HCT116 (cell line): ENCODE measurements around the gene KLK15. TPM values are rescaled to one million over a fixed set of nuclear protein-coding genes. Genes with fewer than 3 reads are reported as not detected.

ENCODE experiments used
- ATAC-seq: fragments of 200-7000 bp; cut with Tn5 transposase; 2 replicates; pipeline ENCODE4 v1.9.1; 2020; ENCODE audit warnings: mild to moderate bottlenecking, moderate library complexity
- BruUV-seq: library from RNA; stranded (reverse); fragments of 400-500 nt; replicated peaks from 2 replicates; lab custom pipeline; 2021; lab: Mats Ljungman, UMichigan
- CTCF ChIA-PET: fragments of 300-600 bp; sonication (Branson Sonifier 250); formaldehyde crosslinking; loops from one replicate; lab custom pipeline; 2021; ENCODE audit warnings: antibody characterized with exemption; lab: Charles Lee
- POLR2A ChIA-PET: fragments of 300-600, 350-600 bp; sonication (Branson Sonifier 250); formaldehyde crosslinking; loops from one replicate; lab custom pipeline; 2021; ENCODE audit warnings: antibody characterized with exemption; lab: Charles Lee
- RAD21 ChIA-PET, 2 experiments: fragments of 300-600 bp; sonication (Branson Sonifier 250); formaldehyde crosslinking; loops; one replicate each; lab custom pipeline; 2023; ENCODE audit warnings: low total read pairs in 2 of 2; ENCODE audit not compliant: uncharacterized antibody in 2 of 2, unreplicated experiment in 2 of 2, low non-redundant PET in 1 of 2; lab: Charles Lee
- DNase-seq: peaks from one replicate; pipeline ENCODE4 v3.0.0-alpha.2; 2010; ENCODE audit warnings: low read depth, low spot score
- H2AFZ ChIP-seq: fragments of 200-600 bp; shearing (Covaris generic), sonication (generic); 2 replicates; pipeline ENCODE4 v1.6.1; 2017; ENCODE audit warnings: low read depth, mixed run types, mixed read lengths, antibody characterized with exemption, low read length; ENCODE audit not compliant: poor library complexity, severe bottlenecking
- H3K27ac ChIP-seq: 2 replicates; pipeline ENCODE4 v1.5.1; 2012; ENCODE audit warnings: low read depth, low read length
- H3K27me3 ChIP-seq: fragments of 200-600 bp; sonication (generic); 2 replicates; pipeline ENCODE4 v1.6.1; 2016; ENCODE audit warnings: mixed run types, low read length, mixed read lengths; ENCODE audit not compliant: insufficient read depth
- H3K36me3 ChIP-seq, 2 experiments: fragments of 200-500 bp in 1 of 2; fragments of 200-600 bp in 1 of 2; sonication (Bioruptor generic) in 1 of 2; sonication (generic) in 1 of 2; 2 replicates each; pipeline versions ENCODE4 v1.5.1 to v1.6.1; 2014 to 2016; ENCODE audit warnings: low read length in 2 of 2, inconsistent platforms in 1 of 2, mixed read lengths in 1 of 2, mixed run types in 1 of 2; ENCODE audit not compliant: insufficient read depth in 2 of 2, control insufficient read depth in 1 of 2
- H3K4me1 ChIP-seq, 2 experiments: fragments of 200-600 bp in 1 of 2; sonication (generic) in 1 of 2; 2 replicates each; pipeline versions ENCODE4 v1.5.1 to v1.6.1; 2012 to 2017; ENCODE audit warnings: low read length in 2 of 2, inconsistent platforms in 1 of 2, mild to moderate bottlenecking in 1 of 2, mixed read lengths in 1 of 2, mixed run types in 1 of 2, moderate library complexity in 1 of 2; ENCODE audit not compliant: insufficient read depth in 2 of 2, control insufficient read depth in 1 of 2
- H3K4me2 ChIP-seq: fragments of 200-600 bp; sonication (generic); 2 replicates; pipeline ENCODE4 v1.6.1; 2017; ENCODE audit warnings: mixed run types, low read length, mixed read lengths
- H3K4me3 ChIP-seq, 2 experiments: fragments of 200-600 bp in 1 of 2; sonication (generic) in 1 of 2; replicated peaks in 1 of 2; 2 replicates each; pipeline ENCODE4 v1.5.1; 2011 to 2016; ENCODE audit warnings: low read length in 2 of 2, control low read depth in 1 of 2, low read depth in 1 of 2, mild to moderate bottlenecking in 1 of 2, mixed read lengths in 1 of 2, mixed run types in 1 of 2
- H3K79me2 ChIP-seq: fragments of 200-600 bp; sonication (generic); 2 replicates; pipeline ENCODE4 v1.6.1; 2017; ENCODE audit warnings: mild to moderate bottlenecking, mixed run types, low read length, moderate library complexity, mixed read lengths; ENCODE audit not compliant: insufficient read depth
- H3K9ac ChIP-seq: fragments of 200-600 bp; sonication (generic); 2 replicates; pipeline ENCODE4 v1.6.1; 2016; ENCODE audit warnings: low read length, mixed read lengths
- H3K9me2 ChIP-seq: fragments of 200-600 bp; sonication (generic), shearing (Covaris generic); 2 replicates; pipeline ENCODE4 v1.6.1; 2017; ENCODE audit warnings: mixed run types, mild to moderate bottlenecking, moderate library complexity; ENCODE audit not compliant: insufficient read depth
- H3K9me3 ChIP-seq, 2 experiments: fragments of 200-500 bp in 1 of 2; fragments of 200-600 bp in 1 of 2; sonication (Bioruptor generic) in 1 of 2; sonication (generic) in 1 of 2; 2 replicates each; pipeline ENCODE4 v1.6.1; 2014 to 2017; ENCODE audit warnings: low read length in 2 of 2, mixed read lengths in 2 of 2, inconsistent platforms in 1 of 2, low read depth in 1 of 2, mild to moderate bottlenecking in 1 of 2, mixed run types in 1 of 2, moderate library complexity in 1 of 2; ENCODE audit not compliant: control insufficient read depth in 1 of 2, insufficient read depth in 1 of 2
- H4K20me1 ChIP-seq: fragments of 200-600 bp; sonication (generic), shearing (Covaris generic); 2 replicates; pipeline ENCODE4 v1.6.1; 2017; ENCODE audit warnings: mixed run types, mild to moderate bottlenecking, moderate library complexity; ENCODE audit not compliant: insufficient read depth
- TCF7L2 ChIP-seq: IDR thresholded peaks from 2 replicates; pipeline ENCODE4 v1.7.0; 2011; ENCODE audit warnings: borderline replicate concordance, inconsistent platforms; ENCODE audit not compliant: insufficient read depth, insufficient read length; ENCODE audit errors: extremely low read depth
- intact Hi-C: fragments of 100-400 bp; cut with micrococcal nuclease; formaldehyde crosslinking; loops from 2 replicates; pipeline ENCODE4 v1.10.0; 2022
- total RNA-seq: library from RNA; stranded (reverse); gene quantifications from one replicate; pipeline ENCODE4 v1.2.1, GENCODE V29; 2021; ENCODE audit not compliant: unreplicated experiment
- TF ChIP-seq, protein P1 (sequence below): IDR thresholded peaks from 2 replicates; pipeline ENCODE4 v1.6.1; 2012; ENCODE audit warnings: low read depth

KLK15 gene
- total RNA-seq, 1 experiment from 2014 or later: not detected

DNA sequence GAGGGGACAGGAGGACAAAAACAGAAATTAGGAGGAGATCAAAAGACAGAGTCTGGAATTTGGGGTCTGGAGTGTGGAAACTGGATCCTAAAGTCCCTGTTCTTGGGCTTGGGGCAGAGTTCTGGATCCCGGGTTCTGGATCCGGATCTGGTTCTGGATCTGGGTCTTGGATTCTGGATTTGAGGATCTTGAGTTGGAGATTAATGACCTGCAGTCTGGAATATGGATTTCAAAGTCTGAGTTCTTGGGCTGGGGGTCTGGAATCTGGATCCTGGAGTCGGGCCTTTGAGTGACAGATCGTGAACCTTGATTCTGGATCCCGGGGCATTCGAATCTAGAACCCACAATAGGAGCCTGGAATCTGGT lies 411 bp upstream of the KLK15 start:
- Histone ChIP-seq H3K27ac (no peak overlapping the region), H3K79me2 (no peaks in the 10 kb centered on the region), H3K27me3 (no peaks in the 10 kb centered on the region), H3K9me3 (no peaks in the 10 kb centered on the region), H2AFZ (no peak overlapping the region), H3K9me2 (no peaks in the 10 kb centered on the region), H4K20me1 (no peaks in the 10 kb centered on the region), H3K36me3 (no peaks in the 10 kb centered on the region), H3K4me3 (no peak overlapping the region), H3K9ac (no peak overlapping the region), H3K4me2 (no peak overlapping the region), H3K4me1 (peaks cover 15 to 29% of the 10 kb centered on the region in 2 experiments)
- TF ChIP-seq TCF7L2: no peak
- RAD21 ChIA-PET: no interaction called here
- no peak for DNase-seq
- ATAC-seq: no peak
- no TSS peak for BruUV-seq
- CTCF ChIA-PET: no interaction called here
- intact Hi-C loops: no loop called here
- POLR2A ChIA-PET: no interaction called here

DNA sequence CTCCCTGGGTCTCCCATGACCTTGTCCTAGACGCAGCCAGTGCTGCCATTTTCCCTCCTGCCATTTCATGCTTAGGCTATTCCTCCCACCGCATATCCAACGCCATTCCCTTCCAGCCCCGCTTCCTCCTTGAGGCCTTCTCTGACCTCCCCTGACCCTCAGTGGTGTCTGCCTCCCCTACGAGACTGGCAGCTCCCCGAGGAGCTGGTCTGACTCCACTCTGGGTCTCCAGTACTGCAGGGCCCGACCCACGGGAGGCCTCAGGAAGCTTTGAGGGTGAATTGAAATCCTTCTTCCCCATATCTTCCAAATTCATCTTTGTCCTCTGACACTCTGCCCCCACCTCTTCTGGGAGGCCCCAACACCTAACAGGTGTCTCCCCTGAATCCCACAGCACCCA lies 708 bp downstream of the KLK15 start:
- POLR2A ChIA-PET: no interaction called here
- no TSS peak for BruUV-seq

More for the DNA sequence above, 708 bp downstream of the KLK15 start:
- H2AFZ ChIP-seq: no peak overlapping the region
- no peaks in the 10 kb centered on the region for H3K79me2 ChIP-seq
- no peaks in the 10 kb centered on the region for H4K20me1 ChIP-seq
- H3K4me3 ChIP-seq: no peak overlapping the region
- peaks cover 10 to 21% of the 10 kb centered on the region in 2 experiments for H3K4me1 ChIP-seq
- H3K9me2 ChIP-seq: no peaks in the 10 kb centered on the region
- ATAC-seq (no peak), DNase-seq (no peak)
- no peak overlapping the region for H3K27ac ChIP-seq
- H3K9ac ChIP-seq: no peak overlapping the region
- intact Hi-C loops: no loop called here
- TF ChIP-seq, protein P1, sequence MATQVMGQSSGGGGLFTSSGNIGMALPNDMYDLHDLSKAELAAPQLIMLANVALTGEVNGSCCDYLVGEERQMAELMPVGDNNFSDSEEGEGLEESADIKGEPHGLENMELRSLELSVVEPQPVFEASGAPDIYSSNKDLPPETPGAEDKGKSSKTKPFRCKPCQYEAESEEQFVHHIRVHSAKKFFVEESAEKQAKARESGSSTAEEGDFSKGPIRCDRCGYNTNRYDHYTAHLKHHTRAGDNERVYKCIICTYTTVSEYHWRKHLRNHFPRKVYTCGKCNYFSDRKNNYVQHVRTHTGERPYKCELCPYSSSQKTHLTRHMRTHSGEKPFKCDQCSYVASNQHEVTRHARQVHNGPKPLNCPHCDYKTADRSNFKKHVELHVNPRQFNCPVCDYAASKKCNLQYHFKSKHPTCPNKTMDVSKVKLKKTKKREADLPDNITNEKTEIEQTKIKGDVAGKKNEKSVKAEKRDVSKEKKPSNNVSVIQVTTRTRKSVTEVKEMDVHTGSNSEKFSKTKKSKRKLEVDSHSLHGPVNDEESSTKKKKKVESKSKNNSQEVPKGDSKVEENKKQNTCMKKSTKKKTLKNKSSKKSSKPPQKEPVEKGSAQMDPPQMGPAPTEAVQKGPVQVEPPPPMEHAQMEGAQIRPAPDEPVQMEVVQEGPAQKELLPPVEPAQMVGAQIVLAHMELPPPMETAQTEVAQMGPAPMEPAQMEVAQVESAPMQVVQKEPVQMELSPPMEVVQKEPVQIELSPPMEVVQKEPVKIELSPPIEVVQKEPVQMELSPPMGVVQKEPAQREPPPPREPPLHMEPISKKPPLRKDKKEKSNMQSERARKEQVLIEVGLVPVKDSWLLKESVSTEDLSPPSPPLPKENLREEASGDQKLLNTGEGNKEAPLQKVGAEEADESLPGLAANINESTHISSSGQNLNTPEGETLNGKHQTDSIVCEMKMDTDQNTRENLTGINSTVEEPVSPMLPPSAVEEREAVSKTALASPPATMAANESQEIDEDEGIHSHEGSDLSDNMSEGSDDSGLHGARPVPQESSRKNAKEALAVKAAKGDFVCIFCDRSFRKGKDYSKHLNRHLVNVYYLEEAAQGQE: no peak
- TF ChIP-seq, all 23 proteins: peak for 0
- H3K4me2 ChIP-seq: no peak overlapping the region
- RAD21 ChIA-PET: no interaction called here
- CTCF ChIA-PET: no interaction called here
- H3K27me3 ChIP-seq: no peaks in the 10 kb centered on the region
- no peaks in the 10 kb centered on the region for H3K9me3 ChIP-seq
- H3K36me3 ChIP-seq: no peaks in the 10 kb centered on the region
